ES-I3 (cell line): ENCODE measurements around the gene CETN2.

Source experiments
- H3K36me3 ChIP-seq: 2 replicates; pipeline ENCODE4 v1.6.1; 2013; ENCODE audit warnings: mild to moderate bottlenecking, low read length, control low read depth, moderate library complexity; ENCODE audit not compliant: insufficient read depth
- H3K4me1 ChIP-seq: 2 replicates; pipeline ENCODE4 v1.6.1; 2013; ENCODE audit warnings: mild to moderate bottlenecking, control low read depth, low read length; ENCODE audit not compliant: insufficient read depth
- H3K9ac ChIP-seq: 2 replicates; pipeline ENCODE4 v1.6.1; 2013; ENCODE audit warnings: low read depth, mild to moderate bottlenecking, low read length, moderate library complexity
- H3K9me3 ChIP-seq: 2 replicates; pipeline ENCODE4 v1.6.1; 2013; ENCODE audit warnings: mild to moderate bottlenecking, low read length, moderate library complexity; ENCODE audit not compliant: control insufficient read depth, insufficient read depth

The CETN2 gene

DNA sequence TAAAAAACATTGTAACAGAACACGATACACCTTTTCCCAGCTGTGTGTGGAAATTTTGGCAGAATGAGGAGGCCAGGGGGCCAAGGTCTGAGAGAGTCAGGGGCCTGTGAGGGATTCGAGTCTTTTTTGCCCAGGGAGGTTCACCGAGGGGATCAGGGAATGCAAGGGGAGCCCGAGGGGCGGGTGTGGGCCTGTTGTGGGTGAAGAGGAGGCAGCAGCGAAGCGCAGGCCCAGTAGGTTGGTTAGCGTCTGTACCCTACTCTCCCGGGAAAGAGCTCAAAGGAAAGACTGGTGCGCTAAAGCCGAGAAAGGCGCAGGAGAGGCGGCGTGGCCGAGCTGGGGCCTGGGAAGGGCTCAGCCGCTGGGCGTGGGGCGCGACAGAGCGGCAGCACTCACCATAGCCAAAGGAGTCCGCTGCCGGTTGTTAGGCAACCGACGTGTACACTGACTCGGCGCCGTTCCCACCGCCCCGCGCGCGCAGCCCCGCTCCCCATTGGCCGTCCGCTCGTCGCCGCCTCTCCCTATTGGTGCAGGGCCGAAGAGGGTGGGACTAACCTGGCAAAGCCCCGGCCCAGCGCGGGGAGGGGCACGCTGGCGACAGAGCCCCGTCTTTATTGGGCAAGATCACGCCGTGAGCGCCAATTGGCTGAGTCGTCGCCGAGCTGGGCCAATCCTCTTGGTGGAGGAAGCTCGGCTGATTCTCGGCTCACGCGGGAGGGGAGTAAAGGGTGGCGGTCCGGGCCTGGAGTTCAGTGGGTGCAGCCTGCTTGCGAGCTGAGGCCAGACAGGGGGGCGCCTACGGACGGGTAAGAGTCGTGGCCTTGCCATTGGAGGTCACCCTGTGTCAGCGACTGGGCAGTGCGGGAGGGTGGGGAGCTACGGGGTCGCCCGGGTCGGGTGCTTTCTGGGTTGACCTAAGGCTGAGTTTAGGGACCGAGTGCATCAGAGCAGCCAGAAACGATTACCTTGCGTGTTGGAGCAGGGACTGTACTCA lies at the start of gene CETN2, which contains the start of gene NSDHL:
Gene CETN2, minus strand, starts transcription at position 446 of the 994 bp plus-strand sequence. Its CDS starts 47 bp downstream, at position 399.
Gene NSDHL, plus strand, starts transcription at position 752 of the 994 bp plus-strand sequence. CDS start 15,262 bp downstream, outside the sequence.
- Histone ChIP-seq H3K9ac (peak within 1 kb of the TSS; percentile 87), H3K36me3 (no peaks in the 10 kb centered on the region; the same call in 1 of the 2 replicates), H3K9me3 (no peaks in the 10 kb centered on the region), H3K4me1 (no peaks in the 10 kb centered on the region)

DNA sequence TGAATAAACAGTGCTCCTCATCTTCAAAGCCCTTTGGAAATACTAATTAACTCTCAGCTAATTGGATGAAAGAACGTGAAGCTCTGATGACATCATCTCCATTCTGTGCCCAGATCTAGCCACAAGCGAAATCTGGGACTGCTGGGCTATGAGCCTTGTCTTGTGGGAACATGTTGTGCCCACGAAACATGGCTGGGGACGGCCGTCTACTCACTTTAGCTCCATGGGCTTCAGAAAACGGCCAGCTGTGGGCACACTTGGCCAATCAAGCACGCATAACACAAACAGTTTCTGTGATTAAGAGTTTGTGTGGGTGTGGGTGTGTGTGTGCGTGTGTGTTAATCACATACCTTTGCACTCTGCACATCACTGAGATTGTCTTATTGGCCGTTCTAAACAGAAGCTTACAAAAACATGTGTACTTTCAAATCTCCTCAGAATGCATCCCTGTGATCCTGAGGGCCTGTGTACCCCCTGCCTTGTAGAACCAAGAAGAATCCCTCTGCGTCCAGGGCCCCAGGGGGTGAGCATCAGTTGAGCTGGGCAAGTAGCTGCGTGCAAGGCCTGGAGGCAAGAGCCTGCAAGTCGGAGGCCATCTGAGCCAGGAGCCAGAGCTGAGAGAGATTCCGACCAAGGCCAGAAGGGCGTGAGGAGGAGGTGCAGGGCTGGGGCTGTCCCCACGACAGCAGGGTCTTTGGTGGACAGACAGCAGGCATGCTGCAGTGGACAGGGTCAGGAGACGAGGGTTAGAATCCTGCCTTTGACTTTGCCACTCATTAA lies 48.6 kb upstream of the CETN2 start:
- Histone ChIP-seq H3K4me1 (no peaks in the 10 kb centered on the region; the same call in 1 of the 2 replicates), H3K36me3 (no peaks in the 10 kb centered on the region), H3K9ac (no peak overlapping the region), H3K9me3 (no peaks in the 10 kb centered on the region)

- Histone ChIP-seq H3K9ac (no peak overlapping the region), H3K9me3 (no peaks in the 10 kb centered on the region), H3K4me1 (no peaks in the 10 kb centered on the region), H3K36me3 (no peaks in the 10 kb centered on the region)
These were observed 46.6 kb upstream of the CETN2 start for GRCh38 chrX:152876931-152877840.

DNA sequence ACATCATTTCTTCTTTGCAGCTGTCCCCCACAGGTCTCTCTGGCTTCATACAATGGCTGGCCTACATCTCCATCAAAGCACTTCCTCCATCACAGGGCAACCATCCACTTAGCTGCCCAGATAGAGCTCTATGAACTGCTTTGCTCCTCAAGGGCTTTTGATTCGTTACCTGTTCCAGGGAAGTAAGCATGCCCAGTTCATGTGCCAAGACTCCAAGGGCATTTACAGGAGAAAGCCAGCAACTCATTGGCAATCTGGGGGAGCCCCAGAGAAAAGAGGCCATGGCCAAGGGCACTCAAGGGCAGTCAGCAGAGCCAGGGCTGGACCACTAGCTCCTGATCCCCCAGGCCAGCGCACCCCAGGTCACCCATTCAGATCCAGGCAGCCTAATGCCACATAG lies 42.8 kb upstream of the CETN2 start:
- no peak overlapping the region for H3K9ac ChIP-seq
- H3K4me1 ChIP-seq, result no peaks in the 10 kb centered on the region
- no peaks in the 10 kb centered on the region for H3K36me3 ChIP-seq
- no peaks in the 10 kb centered on the region for H3K9me3 ChIP-seq

DNA sequence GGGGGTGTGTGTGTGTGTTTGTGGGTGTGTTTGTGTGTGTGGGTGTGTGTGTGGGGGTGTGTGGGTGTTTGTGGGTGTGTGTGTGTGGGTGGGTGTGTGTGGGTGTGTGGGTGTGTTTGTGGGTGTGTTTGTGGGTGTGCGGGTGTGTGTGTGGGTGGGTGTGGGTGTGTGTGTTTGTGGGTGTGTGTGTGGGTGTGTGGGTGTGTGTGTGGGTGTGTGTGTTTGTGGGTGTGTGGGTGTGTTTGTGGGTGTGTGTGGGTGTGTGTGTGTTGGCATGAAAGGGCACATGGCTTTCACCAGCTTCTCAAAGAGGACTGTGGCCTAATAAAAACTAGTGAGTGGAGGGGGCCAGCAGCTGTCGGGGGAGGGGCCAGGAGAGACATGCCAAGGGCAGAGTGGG lies 42.0 kb upstream of the CETN2 start:
- no peak overlapping the region for H3K9ac ChIP-seq
- no peaks in the 10 kb centered on the region for H3K4me1 ChIP-seq
- no peaks in the 10 kb centered on the region for H3K36me3 ChIP-seq
- H3K9me3 ChIP-seq, result no peaks in the 10 kb centered on the region

- H3K9ac ChIP-seq, result no peak overlapping the region
- no peaks in the 10 kb centered on the region for H3K36me3 ChIP-seq
- H3K9me3 ChIP-seq, result no peaks in the 10 kb centered on the region
- no peaks in the 10 kb centered on the region for H3K4me1 ChIP-seq
These were observed 40.7 kb upstream of the CETN2 start for GRCh38 chrX:152871260-152871659.

- H3K9ac ChIP-seq, result no peak overlapping the region
- H3K36me3 ChIP-seq, result no peaks in the 10 kb centered on the region; the same call in 1 of the 2 replicates
- H3K9me3 ChIP-seq, result no peaks in the 10 kb centered on the region
- H3K4me1 ChIP-seq, result no peaks in the 10 kb centered on the region
These were observed 39.4 kb upstream of the CETN2 start for GRCh38 chrX:152869972-152870371.

GRCh38 chrX:152866386-152866785 lies 35.8 kb upstream of the CETN2 start:
- Histone ChIP-seq H3K36me3 (peaks cover 2% of the 10 kb centered on the region; the same call in 1 of the 2 replicates), H3K9ac (no peak overlapping the region), H3K4me1 (no peaks in the 10 kb centered on the region), H3K9me3 (no peaks in the 10 kb centered on the region)

DNA sequence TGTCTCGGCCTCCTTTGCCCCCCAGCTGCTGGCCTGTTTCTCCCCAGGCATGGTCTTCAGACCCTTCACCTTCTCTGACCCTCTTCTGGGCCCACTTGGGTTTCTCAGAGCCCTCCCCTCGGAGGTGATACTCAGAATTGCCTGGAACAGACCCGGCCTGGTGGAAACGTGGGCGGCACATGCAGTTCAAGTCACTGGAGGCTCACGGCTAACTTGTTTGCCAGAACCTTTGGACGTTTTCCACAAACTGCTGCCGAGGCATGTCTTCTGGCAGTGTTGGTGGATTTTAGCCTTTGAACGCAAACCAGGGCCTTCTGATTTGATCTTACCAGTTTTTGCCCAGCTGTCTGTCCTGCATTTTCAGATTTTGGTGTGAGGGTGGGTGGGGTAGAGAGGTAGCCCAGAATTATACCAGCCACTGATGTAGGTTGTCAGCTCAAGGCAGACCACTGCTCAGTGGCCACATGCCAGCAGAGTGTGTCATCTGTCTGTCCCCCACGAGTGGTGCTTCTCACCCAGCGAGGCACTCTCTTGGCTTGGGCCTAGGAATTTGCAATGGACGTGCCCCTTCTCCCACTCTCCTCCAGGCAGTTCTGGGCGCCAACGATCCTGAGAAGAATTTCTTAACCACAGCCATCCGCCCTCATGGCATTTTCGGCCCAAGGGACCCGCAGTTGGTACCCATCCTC lies 34.8 kb upstream of the CETN2 start:
- Histone ChIP-seq H3K9ac (no peak overlapping the region), H3K9me3 (no peaks in the 10 kb centered on the region), H3K36me3 (peaks cover 2% of the 10 kb centered on the region; the same call in 1 of the 2 replicates), H3K4me1 (no peaks in the 10 kb centered on the region)

- Histone ChIP-seq H3K36me3 (peaks cover 2% of the 10 kb centered on the region; the same call in 1 of the 2 replicates), H3K9me3 (no peaks in the 10 kb centered on the region), H3K4me1 (no peaks in the 10 kb centered on the region), H3K9ac (no peak overlapping the region)
These were observed 31.3 kb upstream of the CETN2 start for GRCh38 chrX:152861826-152862225.

GRCh38 chrX:152861116-152861515 lies 30.6 kb upstream of the CETN2 start:
- no peaks in the 10 kb centered on the region for H3K9me3 ChIP-seq
- no peaks in the 10 kb centered on the region for H3K4me1 ChIP-seq
- H3K9ac ChIP-seq, result no peak overlapping the region
- H3K36me3 ChIP-seq, result peaks cover 2% of the 10 kb centered on the region; the same call in 1 of the 2 replicates

GRCh38 chrX:152853986-152854385 lies 23.4 kb upstream of the CETN2 start:
- Histone ChIP-seq H3K9me3 (no peaks in the 10 kb centered on the region), H3K9ac (no peak overlapping the region), H3K36me3 (peaks cover 5% of the 10 kb centered on the region; the same call in 1 of the 2 replicates), H3K4me1 (no peaks in the 10 kb centered on the region)

GRCh38 chrX:152850465-152850864 lies 19.9 kb upstream of the CETN2 start:
- Histone ChIP-seq H3K9me3 (no peaks in the 10 kb centered on the region), H3K36me3 (peaks cover 5% of the 10 kb centered on the region; the same call in 1 of the 2 replicates), H3K4me1 (no peaks in the 10 kb centered on the region), H3K9ac (no peak overlapping the region)
